Neural cell (in vitro differentiated cells): ENCODE results near the gene CFAP299.

Experiments
- EZH2 ChIP-seq: fragments of 200-600, 300-800 bp; shearing (Covaris generic), sonication (generic); IDR thresholded peaks from 2 replicates; pipeline ENCODE4 v1.6.1; 2014; ENCODE audit warnings: antibody characterized with exemption, low read length, borderline replicate concordance, mild to moderate bottlenecking; ENCODE audit not compliant: insufficient read depth, poor library complexity, severe bottlenecking
- POLR2AphosphoS5 ChIP-seq: IDR thresholded peaks from 2 replicates; pipeline ENCODE4 v1.6.1; 2012

DNA sequence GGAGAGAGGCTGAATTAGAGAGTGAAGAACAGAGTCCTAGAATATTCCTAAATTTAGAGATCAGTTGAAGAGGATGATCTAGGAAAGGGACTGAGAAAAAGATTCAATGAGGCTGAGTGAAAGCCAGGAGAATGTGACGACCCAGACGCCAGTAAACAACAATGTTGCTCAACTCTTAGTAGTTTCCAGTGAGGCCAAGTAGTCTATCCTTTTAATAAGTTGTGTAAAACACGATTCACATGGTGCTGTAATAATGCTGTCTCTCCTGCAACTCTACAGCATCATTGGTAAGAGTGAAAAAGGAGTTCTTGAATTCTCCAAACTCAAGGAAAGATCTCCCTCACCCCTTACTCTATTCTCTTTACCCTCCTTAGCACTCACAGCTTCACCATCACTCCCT lies 140.3 kb downstream of the CFAP299 start:
- TF ChIP-seq EZH2 (no peak), POLR2AphosphoS5 (no peak)
